Activated B cell treated with CpG ODN at 0.5 μM for 24 hours (primary cell): Measurements from ENCODE around the gene PROX1. TPM values are rescaled to one million over a fixed set of nuclear protein-coding genes. Genes with fewer than 3 reads are reported as not detected.
"Not testable (repeated sequence)": the region's sequence is repeated elsewhere in the genome, so short reads cannot be mapped to it uniquely, and the experiment has no call there.

Experiments
- ATAC-seq: fragments of 200-7000 bp; cut with Tn5 transposase; one replicate; pipeline ENCODE4 v1.10.0; 2021; ENCODE audit warnings: low read depth, mild to moderate bottlenecking, moderate library complexity
- CTCF ChIA-PET: fragments of 350-600 bp; sonication (Branson Sonifier 250); formaldehyde crosslinking; loops from one replicate; lab custom pipeline; 2021; ENCODE audit warnings: antibody characterized with exemption; lab: Charles Lee
- POLR2A ChIA-PET: fragments of 350-600 bp; sonication (Branson Sonifier 250); formaldehyde crosslinking; loops from one replicate; lab custom pipeline; 2021; ENCODE audit warnings: antibody characterized with exemption; lab: Charles Lee
- DNase-seq: peaks from one replicate; pipeline ENCODE4 v3.0.0; 2022
- H3K27ac Mint-ChIP-seq: one replicate; pipeline ENCODE4 v1.8.0; 2020; ENCODE audit warnings: mixed read lengths
- H3K27me3 Mint-ChIP-seq: one replicate; pipeline ENCODE4 v1.8.0; 2021; ENCODE audit warnings: mixed read lengths
- H3K36me3 Mint-ChIP-seq: one replicate; pipeline ENCODE4 v1.8.0; 2021; ENCODE audit warnings: low read depth, mixed read lengths
- H3K4me1 Mint-ChIP-seq: one replicate; pipeline ENCODE4 v1.8.0; 2021; ENCODE audit warnings: mixed read lengths
- H3K4me3 Mint-ChIP-seq: one replicate; pipeline ENCODE4 v1.8.0; 2020; ENCODE audit warnings: mild to moderate bottlenecking, mixed read lengths
- H3K9me3 Mint-ChIP-seq: one replicate; pipeline ENCODE4 v1.8.0; 2020; ENCODE audit warnings: mixed read lengths
- CTCF ChIP-seq: fragments of 200-600 bp; IDR thresholded peaks from one replicate; pipeline ENCODE4 v1.8.0; 2022; ENCODE audit warnings: antibody characterized with exemption, mild to moderate bottlenecking
- intact Hi-C: fragments of 100-400 bp; cut with micrococcal nuclease; formaldehyde crosslinking; loops from one replicate; pipeline ENCODE4 v1.15.1; 2024
- total RNA-seq: library from RNA; stranded (reverse); gene quantifications from 2 replicates; pipeline ENCODE4 v1.2.3, GENCODE V29; 2022

PROX1 gene
- total RNA-seq, 1 donor from 2014 or later, result 1.00 TPM

DNA sequence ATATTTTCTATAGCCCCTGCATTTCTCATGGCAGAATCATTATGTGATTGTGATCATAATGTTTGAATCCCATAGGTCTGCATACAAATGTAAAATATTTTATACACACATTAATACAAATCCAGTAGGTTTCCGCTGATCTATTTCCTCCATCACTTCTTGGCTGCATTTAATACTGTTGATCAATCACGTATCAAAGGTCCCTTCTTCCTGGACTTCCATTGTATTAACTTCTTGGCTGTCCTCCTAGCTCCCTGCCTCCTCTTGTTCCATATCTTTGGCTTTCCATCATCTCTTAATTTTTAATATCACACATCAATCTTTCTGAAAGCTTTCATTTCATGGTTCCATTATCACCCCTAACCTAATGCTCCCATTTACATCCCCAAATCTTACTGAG, 97.6 kb downstream of the PROX1 start:
- no peaks in the 10 kb centered on the region for H3K4me1 Mint-ChIP-seq
- H3K27me3 Mint-ChIP-seq, result peaks cover 1% of the 10 kb centered on the region
- ChIA-PET POLR2A (no interaction called here), CTCF (no interaction called here)
- no peak for DNase-seq
- no peak for ATAC-seq
- intact Hi-C loops, result no loop called here
- no peaks in the 10 kb centered on the region for H3K36me3 Mint-ChIP-seq
- no peak overlapping the region for H3K27ac Mint-ChIP-seq
- peaks cover 9% of the 10 kb centered on the region for H3K9me3 Mint-ChIP-seq
- no peak overlapping the region for H3K4me3 Mint-ChIP-seq
- no peak for TF ChIP-seq CTCF

DNA sequence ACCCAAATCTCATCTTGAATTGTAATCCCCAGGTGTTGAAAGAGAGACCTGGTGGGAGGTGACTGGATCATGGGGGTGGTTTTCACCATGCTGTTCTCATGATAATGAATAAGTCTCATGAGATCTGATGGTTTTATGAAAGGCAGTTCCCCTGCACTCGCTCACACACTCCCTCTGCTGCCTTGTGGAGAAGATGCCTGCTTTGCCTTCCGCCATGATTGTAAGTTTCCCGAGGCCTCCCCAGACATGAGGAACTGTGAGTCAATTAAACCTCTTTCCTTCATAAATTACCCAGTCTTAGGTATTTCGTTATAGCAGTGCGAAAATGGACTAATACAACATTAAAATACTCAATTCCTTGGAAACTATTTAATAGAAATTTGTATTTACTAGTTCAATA, 99.2 kb downstream of the PROX1 start:
- ChIA-PET CTCF (no interaction called here), POLR2A (no interaction called here)
- no peak for DNase-seq
- intact Hi-C loops, result no loop called here
- Mint-ChIP-seq H3K27me3 (peaks cover 4% of the 10 kb centered on the region), H3K36me3 (no peaks in the 10 kb centered on the region), H3K4me1 (no peaks in the 10 kb centered on the region), H3K4me3 (no peak overlapping the region), H3K9me3 (peaks cover 9% of the 10 kb centered on the region), H3K27ac (no peak overlapping the region)
- no peak for ATAC-seq
- TF ChIP-seq CTCF, result no peak

GRCh38 chr1:214089003-214089402, 101.2 kb downstream of the PROX1 start:
- intact Hi-C loops, POLR2A ChIA-PET: not testable (repeated sequence)

More at GRCh38 chr1:214089003-214089402, 101.2 kb downstream of the PROX1 start:
- H3K27ac Mint-ChIP-seq, DNase-seq, H3K9me3 Mint-ChIP-seq, ATAC-seq, H3K4me1 Mint-ChIP-seq, CTCF ChIA-PET, H3K27me3 Mint-ChIP-seq, H3K36me3 Mint-ChIP-seq, H3K4me3 Mint-ChIP-seq: not testable (repeated sequence)
